Endothelial cell (in vitro differentiated cells): ENCODE data around the gene CHURC1. TPM values are rescaled to one million over a fixed set of nuclear protein-coding genes. Genes with fewer than 3 reads are reported as not detected.

Source experiments
- DNase-seq: peaks from one replicate; pipeline ENCODE4 v3.0.0; 2021; ENCODE audit warnings: low spot score
- H3K27ac Mint-ChIP-seq: one replicate; pipeline ENCODE4 v1.8.0; 2021; ENCODE audit warnings: mixed read lengths, inconsistent platforms; ENCODE audit not compliant: unreplicated experiment
- H3K27me3 Mint-ChIP-seq: one replicate; pipeline ENCODE4 v1.8.0; 2021; ENCODE audit warnings: mild to moderate bottlenecking, moderate library complexity, mixed read lengths, inconsistent platforms; ENCODE audit not compliant: unreplicated experiment
- H3K36me3 Mint-ChIP-seq: one replicate; pipeline ENCODE4 v1.8.0; 2021; ENCODE audit warnings: mild to moderate bottlenecking, low read depth, mixed read lengths, inconsistent platforms; ENCODE audit not compliant: unreplicated experiment
- H3K4me1 Mint-ChIP-seq: one replicate; pipeline ENCODE4 v1.8.0; 2021; ENCODE audit warnings: mild to moderate bottlenecking, mixed read lengths, inconsistent platforms; ENCODE audit not compliant: unreplicated experiment
- H3K4me3 Mint-ChIP-seq: one replicate; pipeline ENCODE4 v1.8.0; 2021; ENCODE audit warnings: mild to moderate bottlenecking, mixed read lengths, inconsistent platforms; ENCODE audit not compliant: unreplicated experiment
- H3K9me3 Mint-ChIP-seq: one replicate; pipeline ENCODE4 v1.8.0; 2021; ENCODE audit warnings: mixed read lengths, inconsistent platforms; ENCODE audit not compliant: unreplicated experiment
- CTCF ChIP-seq: fragments of 200-600 bp; sonication (generic); IDR thresholded peaks from one replicate; pipeline ENCODE4 v1.5.0; 2021; ENCODE audit warnings: antibody characterized with exemption; ENCODE audit not compliant: unreplicated experiment
- total RNA-seq: library from RNA; stranded (reverse); fragmentation: NEBNext Ultra II Directional; extraction: Animal tissue kit (Norgen Biotek cat#: 25700); gene quantifications from one replicate; pipeline ENCODE4 v1.2.1, GENCODE V29; 2021; ENCODE audit not compliant: unreplicated experiment

The CHURC1 gene
- total RNA-seq, 1 donor from 2014 or later, result 36.2 TPM

GRCh38 chr14:64945431-64946178 is 31.4 kb downstream of the CHURC1 start:
- Mint-ChIP-seq H3K4me3 (no peak overlapping the region), H3K36me3 (peaks cover 11% of the 10 kb centered on the region), H3K4me1 (peaks cover 3% of the 10 kb centered on the region), H3K27me3 (peaks cover 6% of the 10 kb centered on the region), H3K9me3 (no peaks in the 10 kb centered on the region), H3K27ac (no peak overlapping the region)
- no peak for TF ChIP-seq CTCF
- DNase-seq, result no peak

DNA sequence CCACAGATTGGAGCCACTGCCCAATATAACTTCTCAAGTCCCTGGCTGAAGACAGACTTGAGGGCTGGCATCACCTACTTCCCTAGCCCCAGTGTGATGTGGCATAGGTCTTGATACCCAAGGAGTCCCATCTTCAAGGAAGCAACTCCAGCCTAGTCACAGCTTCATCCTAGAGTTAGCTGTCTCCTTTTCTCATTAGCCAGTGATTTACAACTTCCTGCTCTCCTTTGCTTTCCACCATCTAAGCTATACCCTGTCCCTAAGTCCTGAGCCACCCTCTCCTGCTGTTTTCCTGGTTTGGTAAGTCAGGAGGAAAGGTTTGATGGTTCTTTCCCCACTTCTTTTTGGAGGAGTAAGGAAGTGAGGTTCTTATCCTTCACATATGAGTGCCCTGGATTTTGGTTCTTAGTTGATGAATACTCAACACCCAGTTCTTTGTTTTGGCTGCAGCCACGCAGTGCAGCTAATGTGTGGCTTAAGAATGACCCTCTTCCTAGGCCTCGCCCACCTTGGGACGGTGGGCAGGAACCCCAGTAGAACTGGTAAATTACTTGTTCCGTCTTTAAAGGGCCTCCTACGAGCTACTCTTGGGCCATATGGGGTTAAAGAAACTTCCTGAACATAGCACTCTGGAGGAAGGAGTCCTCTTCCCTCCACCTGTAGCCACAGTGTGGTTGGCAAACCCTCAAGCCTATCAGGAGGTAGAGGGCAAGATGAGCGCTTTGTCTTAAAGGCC is 32.2 kb downstream of the CHURC1 start:
- peaks cover 11% of the 10 kb centered on the region for H3K36me3 Mint-ChIP-seq
- DNase-seq, result no peak
- no peak overlapping the region for H3K27ac Mint-ChIP-seq
- H3K27me3 Mint-ChIP-seq, result peaks cover 2% of the 10 kb centered on the region
- no peaks in the 10 kb centered on the region for H3K9me3 Mint-ChIP-seq
- no peak overlapping the region for H3K4me3 Mint-ChIP-seq
- no peak for TF ChIP-seq CTCF
- H3K4me1 Mint-ChIP-seq, result peaks cover 3% of the 10 kb centered on the region

GRCh38 chr14:64947710-64948611 is 33.7 kb downstream of the CHURC1 start:
- H3K4me1 Mint-ChIP-seq, result peaks cover 3% of the 10 kb centered on the region
- TF ChIP-seq CTCF, result no peak
- H3K9me3 Mint-ChIP-seq, result no peaks in the 10 kb centered on the region
- H3K27me3 Mint-ChIP-seq, result peaks cover 4% of the 10 kb centered on the region
- H3K4me3 Mint-ChIP-seq, result no peak overlapping the region
- no peak overlapping the region for H3K27ac Mint-ChIP-seq
- peaks cover 11% of the 10 kb centered on the region for H3K36me3 Mint-ChIP-seq
- DNase-seq, result no peak

GRCh38 chr14:64948612-64949210 is 34.5 kb downstream of the CHURC1 start:
- no peak for TF ChIP-seq CTCF
- no peaks in the 10 kb centered on the region for H3K9me3 Mint-ChIP-seq
- peaks cover 11% of the 10 kb centered on the region for H3K36me3 Mint-ChIP-seq
- no peak overlapping the region for H3K27ac Mint-ChIP-seq
- DNase-seq, result no peak
- no peak overlapping the region for H3K4me3 Mint-ChIP-seq
- H3K4me1 Mint-ChIP-seq, result peaks cover 3% of the 10 kb centered on the region
- H3K27me3 Mint-ChIP-seq, result peaks cover 8% of the 10 kb centered on the region
